ENCODE measurements around the gene CCT4.

The CCT4 gene

GRCh38 chr2:61834893-61835292 lies 53.6 kb downstream of the CCT4 start:
- Histone ChIP-seq H3K36me3 (ENCODE audit: control insufficient read depth, low read depth, low read length) (peaks cover 8% of the 10 kb centered on the region), H3K27me3 (ENCODE audit: control insufficient read depth, insufficient read depth, low read length) (no peaks in the 10 kb centered on the region), H3K9ac (ENCODE audit: low read length) (no peak overlapping the region), H3K9me3 (ENCODE audit: control insufficient read depth, low read depth, low read length) (no peaks in the 10 kb centered on the region), H3K27ac (ENCODE audit: low read length) (no peak overlapping the region), H3K4me3 (ENCODE audit: low read length) (no peak overlapping the region), H3K4me1 (ENCODE audit: control insufficient read depth, low read depth, low read length) (no peaks in the 10 kb centered on the region)

GRCh38 chr2:61833971-61834370 lies 54.5 kb downstream of the CCT4 start:
- Histone ChIP-seq H3K4me1 (ENCODE audit: control insufficient read depth, low read depth, low read length) (no peaks in the 10 kb centered on the region), H3K27ac (ENCODE audit: low read length) (no peak overlapping the region), H3K9ac (ENCODE audit: low read length) (no peak overlapping the region), H3K4me3 (ENCODE audit: low read length) (no peak overlapping the region), H3K27me3 (ENCODE audit: control insufficient read depth, insufficient read depth, low read length) (no peaks in the 10 kb centered on the region), H3K36me3 (ENCODE audit: control insufficient read depth, low read depth, low read length) (peaks cover 4% of the 10 kb centered on the region), H3K9me3 (ENCODE audit: control insufficient read depth, low read depth, low read length) (no peaks in the 10 kb centered on the region)

DNA sequence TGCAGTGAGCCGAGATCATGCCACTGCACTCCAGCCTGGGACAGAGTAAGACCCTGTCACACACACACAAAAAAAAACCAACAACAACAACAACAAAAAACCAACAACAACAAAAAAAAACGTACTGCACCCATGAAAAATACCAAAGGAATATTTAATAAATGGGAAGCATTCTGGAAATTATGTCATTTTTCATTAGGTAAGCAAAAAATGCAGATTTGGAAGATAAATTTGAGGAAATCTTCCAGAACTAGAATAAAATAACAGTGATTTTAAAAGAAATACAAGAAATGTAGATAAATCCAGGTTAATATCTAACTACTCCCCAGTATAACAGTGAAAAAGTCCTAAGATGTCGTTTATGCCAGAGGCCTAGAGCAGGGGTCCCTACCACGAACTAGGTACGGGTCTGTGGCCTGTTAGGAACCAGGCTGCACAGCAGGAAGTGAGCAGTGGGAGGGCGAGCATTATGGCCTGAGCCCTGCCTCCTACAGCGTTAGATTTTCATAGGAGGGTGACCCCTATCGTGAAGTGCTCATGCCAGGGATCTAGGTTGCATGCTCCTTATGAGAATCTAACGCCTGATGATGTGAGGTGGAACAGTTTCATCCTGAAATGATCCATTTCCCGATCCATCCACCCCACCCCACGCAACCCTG lies 56.1 kb downstream of the CCT4 start:
- no peaks in the 10 kb centered on the region for H3K27me3 ChIP-seq (ENCODE audit: control insufficient read depth, insufficient read depth, low read length)
- H3K27ac ChIP-seq (ENCODE audit: low read length), result no peak overlapping the region
- H3K36me3 ChIP-seq (ENCODE audit: control insufficient read depth, low read depth, low read length), result no peaks in the 10 kb centered on the region
- H3K4me1 ChIP-seq (ENCODE audit: control insufficient read depth, low read depth, low read length), result no peaks in the 10 kb centered on the region
- no peak overlapping the region for H3K9ac ChIP-seq (ENCODE audit: low read length)
- no peaks in the 10 kb centered on the region for H3K9me3 ChIP-seq (ENCODE audit: control insufficient read depth, low read depth, low read length)
- H3K4me3 ChIP-seq (ENCODE audit: low read length), result no peak overlapping the region

GRCh38 chr2:61822255-61822654 lies 66.2 kb downstream of the CCT4 start:
- Histone ChIP-seq H3K27ac (ENCODE audit: low read length) (no peak overlapping the region), H3K4me3 (ENCODE audit: low read length) (no peak overlapping the region), H3K9ac (ENCODE audit: low read length) (no peak overlapping the region), H3K4me1 (ENCODE audit: control insufficient read depth, low read depth, low read length) (no peaks in the 10 kb centered on the region), H3K36me3 (ENCODE audit: control insufficient read depth, low read depth, low read length) (no peaks in the 10 kb centered on the region), H3K27me3 (ENCODE audit: control insufficient read depth, insufficient read depth, low read length) (no peaks in the 10 kb centered on the region), H3K9me3 (ENCODE audit: control insufficient read depth, low read depth, low read length) (no peaks in the 10 kb centered on the region)

All from iPS-18a (cell line).